Psoas muscle (tissue), 8 donors: ENCODE measurements around the gene NOVA2. TPM values are rescaled to one million over a fixed set of nuclear protein-coding genes. Genes with fewer than 3 reads are reported as not detected.
A peak's percentile ranks its signal among the peaks of the same experiment; 100 is the strongest.

Experiments used
- ATAC-seq, 4 donors: fragments of 200-7000 bp; cut with Tn5 transposase; one replicate each; pipeline ENCODE4 v1.9.1; 2020; ENCODE audit warnings: moderate library complexity in 3 of 4, mild to moderate bottlenecking in 2 of 4
- DNase-seq, 2 donors: peaks; one replicate each; pipeline ENCODE4 v3.0.0-alpha.2; 2020
- H3K27ac ChIP-seq: fragments of 200-600 bp; one replicate; pipeline ENCODE4 v1.8.0; 2022
- H3K27me3 ChIP-seq, 3 donors: fragments of 200-600 bp in 1 of 3; one replicate each; pipeline versions ENCODE4 v1.6.1 to v1.8.0; 2013 to 2022; ENCODE audit warnings: low read length in 2 of 3, mild to moderate bottlenecking in 2 of 3, moderate library complexity in 1 of 3; ENCODE audit not compliant: insufficient read depth in 3 of 3
- H3K36me3 ChIP-seq, 2 donors: fragments of 200-600 bp in 1 of 2; one replicate each; pipeline versions ENCODE4 v1.6.1 to v1.8.0; 2013 to 2022; ENCODE audit warnings: low read depth in 1 of 2, mild to moderate bottlenecking in 1 of 2, moderate library complexity in 1 of 2; ENCODE audit not compliant: insufficient read depth in 1 of 2
- H3K4me1 ChIP-seq: fragments of 200-600 bp; one replicate; pipeline ENCODE4 v1.8.0; 2022
- H3K4me3 ChIP-seq: fragments of 200-600 bp; one replicate; pipeline ENCODE4 v1.8.0; 2022; ENCODE audit warnings: mild to moderate bottlenecking
- H3K9me3 ChIP-seq: fragments of 200-600 bp; one replicate; pipeline ENCODE4 v1.8.0; 2022
- WGBS, 3 donors: extraction: QIAGEN DNeasy Blood & Tissue Kit; methylation state at CpG; one replicate each; pipeline versions ENCODE4 v1.1.6 to v1.1.7; 2013; 5-methylcytosine and 5-hydroxymethylcytosine counted together
- intact Hi-C, 2 donors: fragments of 100-400 bp; cut with DNase I; formaldehyde crosslinking; loops; one replicate each; pipeline versions ENCODE4 v1.11.0 to v1.14.2; 2022
- polyA plus RNA-seq, 3 donors: library from polyadenylated mRNA; stranded (reverse); fragments of 200-250 nt; gene quantifications; one replicate each; pipeline ENCODE4 v1.2.3, GENCODE V29; 2013
- total RNA-seq, 4 donors: library from RNA; stranded (reverse); fragmentation: NEBNext Ultra II Directional in 2 of 4; extraction: Animal tissue kit (Norgen Biotek cat#: 25700) in 2 of 4; gene quantifications; one replicate each; pipeline versions ENCODE4 v1.2.1 to v1.2.4, GENCODE V29; 2021 to 2023
- TF ChIP-seq, protein P1 (sequence below): fragments of 200-600 bp; IDR thresholded peaks from one replicate; pipeline ENCODE4 v1.8.0; 2022; ENCODE audit warnings: antibody characterized with exemption
- donor health status: healthy with polysubstance abuse.
- donor health status: DM: no; HTN: no; CAD: no; lungs with moderate emphysema.
- donor health status: Bipolar disorder and iron deficiency.
- donor health status: healthy.
- donor health status: DM: yes; HTN: yes; CAD: no.
- donor health status: DM: no; HTN: no; CAD: no.
- donor health status: DM: no; HTN: no; CAD: no.
- donor health status: DM: yes; HTN: yes; CAD: no.

The NOVA2 gene
- total and polyA plus RNA-seq, 7 donors = 0.27 to 4.3 (median 1.6) TPM

DNA sequence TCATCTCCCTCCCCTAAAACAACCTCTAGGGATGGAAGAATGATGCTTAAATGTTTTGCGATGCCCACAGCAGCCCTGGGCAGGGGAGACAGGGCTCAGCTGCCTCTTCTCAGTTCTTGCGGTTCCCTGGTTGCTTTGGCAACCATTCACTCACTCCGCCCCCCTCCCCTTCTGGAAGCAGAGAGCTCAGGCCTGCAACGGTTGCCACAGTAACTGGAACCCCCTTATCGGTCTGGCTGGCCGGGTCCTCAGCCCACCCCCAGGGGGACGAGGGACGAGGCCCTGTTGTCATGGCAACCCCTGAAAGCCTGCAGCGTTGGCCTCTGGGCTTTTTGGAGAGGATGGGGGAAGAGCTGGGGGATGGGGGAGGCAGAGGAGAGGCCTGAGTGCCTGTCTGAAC, 19.5 kb downstream of the NOVA2 start:
- Histone ChIP-seq H3K27me3 (peaks cover 0 to 58% (median 4%) of the 10 kb centered on the region in 3 donors), H3K4me1 (no peaks in the 10 kb centered on the region), H3K4me3 (no peak overlapping the region), H3K36me3 (no peaks in the 10 kb centered on the region), H3K27ac (no peak overlapping the region), H3K9me3 (no peaks in the 10 kb centered on the region)
- ATAC-seq = no peak
- DNase-seq = no peak
- intact Hi-C loops = no loop called here
- WGBS, 3 donors = 24 to 26% (median 25%) methylated on average over 9 of the region's 9 CpGs
- TF ChIP-seq, protein P1, sequence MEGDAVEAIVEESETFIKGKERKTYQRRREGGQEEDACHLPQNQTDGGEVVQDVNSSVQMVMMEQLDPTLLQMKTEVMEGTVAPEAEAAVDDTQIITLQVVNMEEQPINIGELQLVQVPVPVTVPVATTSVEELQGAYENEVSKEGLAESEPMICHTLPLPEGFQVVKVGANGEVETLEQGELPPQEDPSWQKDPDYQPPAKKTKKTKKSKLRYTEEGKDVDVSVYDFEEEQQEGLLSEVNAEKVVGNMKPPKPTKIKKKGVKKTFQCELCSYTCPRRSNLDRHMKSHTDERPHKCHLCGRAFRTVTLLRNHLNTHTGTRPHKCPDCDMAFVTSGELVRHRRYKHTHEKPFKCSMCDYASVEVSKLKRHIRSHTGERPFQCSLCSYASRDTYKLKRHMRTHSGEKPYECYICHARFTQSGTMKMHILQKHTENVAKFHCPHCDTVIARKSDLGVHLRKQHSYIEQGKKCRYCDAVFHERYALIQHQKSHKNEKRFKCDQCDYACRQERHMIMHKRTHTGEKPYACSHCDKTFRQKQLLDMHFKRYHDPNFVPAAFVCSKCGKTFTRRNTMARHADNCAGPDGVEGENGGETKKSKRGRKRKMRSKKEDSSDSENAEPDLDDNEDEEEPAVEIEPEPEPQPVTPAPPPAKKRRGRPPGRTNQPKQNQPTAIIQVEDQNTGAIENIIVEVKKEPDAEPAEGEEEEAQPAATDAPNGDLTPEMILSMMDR = no peak

DNA sequence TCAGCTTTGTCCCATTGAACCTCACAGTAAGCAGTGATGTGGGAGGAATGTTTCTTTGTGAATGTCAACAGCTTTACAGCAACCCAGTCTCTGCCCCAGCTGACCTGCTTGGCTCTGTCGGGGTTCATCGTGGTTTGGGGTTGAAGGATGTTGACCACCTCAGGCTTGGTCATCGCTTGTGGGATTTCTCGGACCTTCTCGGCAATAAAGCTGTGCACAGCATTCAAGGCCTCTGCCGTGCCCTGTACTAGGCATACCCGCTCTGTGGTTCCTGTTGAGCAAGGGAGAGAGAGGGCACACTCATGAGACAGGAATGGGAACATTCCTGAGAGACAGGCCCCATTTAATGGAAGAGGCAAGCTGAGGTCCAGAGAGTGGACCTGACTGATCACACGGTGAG, 20.0 kb downstream of the NOVA2 start:
- Histone ChIP-seq H3K27me3 (peaks cover 0 to 53% (median 4%) of the 10 kb centered on the region in 3 donors), H3K36me3 (no peaks in the 10 kb centered on the region), H3K27ac (no peak overlapping the region), H3K4me3 (no peak overlapping the region), H3K9me3 (no peaks in the 10 kb centered on the region), H3K4me1 (no peaks in the 10 kb centered on the region)
- intact Hi-C loops = no loop called here
- DNase-seq = no peak
- TF ChIP-seq, protein P1 = no peak
- WGBS, 3 donors = 89 to 98% (median 94%) methylated on average over 8 of the region's 8 CpGs
- ATAC-seq = no peak

DNA sequence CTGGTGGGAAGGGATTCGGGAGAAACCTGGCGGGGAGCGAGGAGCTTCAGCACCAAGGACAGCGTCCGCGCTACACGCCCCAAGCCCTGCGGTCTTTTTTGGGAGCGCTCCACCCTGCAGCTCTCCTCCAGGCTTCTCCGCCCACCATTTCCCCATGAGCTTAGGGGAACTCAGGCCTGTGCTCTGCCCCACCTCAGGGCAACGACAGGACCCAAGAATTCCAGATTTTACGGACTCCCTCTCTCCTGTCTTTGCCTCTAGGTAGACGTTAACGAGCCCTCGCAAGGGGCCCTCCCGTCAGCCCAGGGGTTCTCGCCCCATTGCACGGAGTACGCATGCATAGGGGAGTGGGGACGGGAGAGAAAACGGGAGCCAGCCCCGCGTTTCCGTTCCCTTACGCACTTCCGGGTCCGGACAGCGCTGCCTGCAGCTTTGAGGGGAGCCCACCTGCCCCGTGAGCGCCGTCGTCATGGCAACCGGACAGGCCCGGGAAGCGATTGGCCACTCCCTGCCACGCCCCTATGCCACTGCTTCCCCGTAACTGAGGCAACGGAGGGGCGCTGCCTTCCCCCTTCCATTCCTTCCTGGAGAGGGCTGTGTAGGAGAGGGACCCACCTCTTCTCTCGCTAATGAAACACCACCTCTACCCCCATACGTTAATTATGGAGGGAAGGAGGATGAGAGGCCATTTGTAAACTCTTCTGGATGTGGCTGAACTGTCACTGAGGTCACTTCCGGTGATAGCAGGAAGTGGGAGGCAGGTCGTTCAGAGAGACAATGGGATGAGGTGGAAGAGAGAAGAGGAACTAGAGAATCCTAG, 20.8 kb downstream of the NOVA2 start:
- no peak overlapping the region for H3K27ac ChIP-seq
- H3K4me1 ChIP-seq = no peaks in the 10 kb centered on the region
- H3K9me3 ChIP-seq = no peaks in the 10 kb centered on the region
- no peaks in the 10 kb centered on the region for H3K36me3 ChIP-seq
- WGBS, 3 donors = 5 to 14% (median 9%) methylated on average over 41 to 43 of the region's 43 CpGs
- H3K27me3 ChIP-seq = peaks cover 0 to 51% (median 3%) of the 10 kb centered on the region in 3 donors
- DNase-seq (peak; percentile 47 to 65), ATAC-seq (peak; percentile 42 to 62 (median 60))
- TF ChIP-seq, protein P1 = no peak
- intact Hi-C loops = no loop called here
- H3K4me3 ChIP-seq = peak overlapping the region; percentile 22

DNA sequence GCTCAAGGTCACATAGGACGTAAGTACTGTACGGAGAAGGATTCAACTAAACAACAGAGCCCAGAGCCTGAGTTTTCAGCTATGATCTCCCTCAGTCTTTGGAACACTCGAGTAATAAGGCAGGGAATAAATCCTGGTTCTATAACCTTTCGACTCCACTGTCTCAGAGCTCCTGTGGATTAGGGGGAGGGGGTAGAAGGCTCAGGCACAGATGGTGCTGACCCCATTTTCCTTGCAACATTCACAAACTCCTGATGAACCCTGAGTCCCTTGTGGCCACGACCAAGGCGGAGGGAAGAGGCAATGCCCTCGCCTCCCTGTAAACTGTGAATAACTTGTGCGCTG, 21.4 kb downstream of the NOVA2 start:
- H3K36me3 ChIP-seq = no peaks in the 10 kb centered on the region
- no peak overlapping the region for H3K27ac ChIP-seq
- ATAC-seq (no peak), DNase-seq (no peak)
- H3K27me3 ChIP-seq = peaks cover 0 to 52% (median 3%) of the 10 kb centered on the region in 3 donors
- no peaks in the 10 kb centered on the region for H3K9me3 ChIP-seq
- WGBS, 3 donors = 42 to 48% (median 43%) methylated on average over 8 of the region's 8 CpGs
- TF ChIP-seq, protein P1 = no peak
- no peaks in the 10 kb centered on the region for H3K4me1 ChIP-seq
- H3K4me3 ChIP-seq = no peak overlapping the region
- intact Hi-C loops = no loop called here
